ENCODE results near the gene MVK. TPM values are rescaled to one million over a fixed set of nuclear protein-coding genes. Genes with fewer than 3 reads are reported as not detected.

Gene MVK
- total and polyA plus RNA-seq, 2 experiments from 2014 or later: 6.7 to 11.8 TPM

- no peaks in the 10 kb centered on the region for H3K4me1 ChIP-seq (ENCODE audit: insufficient read depth)
- TF ChIP-seq EZH2 (IDR thresholded peaks at IDR 0.05; ENCODE audit: insufficient read depth, poor library complexity, severe bottlenecking) (no peak), EZH2phosphoT487 (IDR thresholded peaks at IDR 0.05; ENCODE audit: insufficient read depth, low read depth) (no peak)
- H2AFZ ChIP-seq: no peak overlapping the region
- no peak overlapping the region for H3K9ac ChIP-seq
- no peaks in the 10 kb centered on the region for H3K79me2 ChIP-seq (ENCODE audit: insufficient read depth)
- in situ Hi-C loops (cut with MboI): no loop called here
- H4K20me1 ChIP-seq (ENCODE audit: insufficient read depth): no peaks in the 10 kb centered on the region
- H3F3A ChIP-seq (ENCODE audit: insufficient read depth): no peaks in the 10 kb centered on the region
- no peak overlapping the region for H3K27ac ChIP-seq
- H3K4me2 ChIP-seq (ENCODE audit: unreplicated experiment): no peak overlapping the region
- no peaks in the 10 kb centered on the region for H3K27me3 ChIP-seq (replicated peaks; ENCODE audit: insufficient read depth)
- DNase-seq: no peak
- no peaks in the 10 kb centered on the region for H3K9me3 ChIP-seq (ENCODE audit: low read depth)
- H3K4me3 ChIP-seq: no peak overlapping the region
- no peaks in the 10 kb centered on the region for H3K9me2 ChIP-seq (ENCODE audit: insufficient read depth)
- WGBS, 2 experiments (ENCODE audit: low coverage in 1 of 2, low lambda C conversion rate in 2 of 2, missing lambda C conversion rate in 2 of 2): 82 to 85% methylated on average over 9 of the region's 9 CpGs
- H3K36me3 ChIP-seq (ENCODE audit: low read depth): no peaks in the 10 kb centered on the region
Measured at GRCh38 chr12:109592905-109593272, 19.3 kb downstream of the MVK start.

- no peak overlapping the region for H3K4me2 ChIP-seq (ENCODE audit: unreplicated experiment)
- H3K27me3 ChIP-seq (replicated peaks; ENCODE audit: insufficient read depth): no peaks in the 10 kb centered on the region
- no peak overlapping the region for H3K27ac ChIP-seq
- H3K79me2 ChIP-seq (ENCODE audit: insufficient read depth): no peaks in the 10 kb centered on the region
- no peaks in the 10 kb centered on the region for H3F3A ChIP-seq (ENCODE audit: insufficient read depth)
- no peaks in the 10 kb centered on the region for H4K20me1 ChIP-seq (ENCODE audit: insufficient read depth)
- WGBS, 2 experiments (ENCODE audit: low coverage in 1 of 2, low lambda C conversion rate in 2 of 2, missing lambda C conversion rate in 2 of 2): 80 to 82% methylated on average over 15 of the region's 15 CpGs
- TF ChIP-seq EZH2phosphoT487 (IDR thresholded peaks at IDR 0.05; ENCODE audit: insufficient read depth, low read depth): no peak
- no peak for TF ChIP-seq EZH2 (IDR thresholded peaks at IDR 0.05; ENCODE audit: insufficient read depth, poor library complexity, severe bottlenecking)
- H3K9me3 ChIP-seq (ENCODE audit: low read depth): no peaks in the 10 kb centered on the region
- no peaks in the 10 kb centered on the region for H3K36me3 ChIP-seq (ENCODE audit: low read depth)
- no peaks in the 10 kb centered on the region for H3K4me1 ChIP-seq (ENCODE audit: insufficient read depth)
- no peak overlapping the region for H3K4me3 ChIP-seq
- no peak overlapping the region for H3K9ac ChIP-seq
- DNase-seq: no peak
- H2AFZ ChIP-seq: no peak overlapping the region
- no peaks in the 10 kb centered on the region for H3K9me2 ChIP-seq (ENCODE audit: insufficient read depth)
- in situ Hi-C loops (cut with MboI): no loop called here
Measured at GRCh38 chr12:109594556-109595317, 21.1 kb downstream of the MVK start.

- Histone ChIP-seq H3K79me2 (ENCODE audit: insufficient read depth) (no peaks in the 10 kb centered on the region), H3F3A (ENCODE audit: insufficient read depth) (no peaks in the 10 kb centered on the region), H3K27me3 (replicated peaks; ENCODE audit: insufficient read depth) (no peaks in the 10 kb centered on the region), H3K4me2 (ENCODE audit: unreplicated experiment) (no peak overlapping the region), H2AFZ (no peak overlapping the region), H4K20me1 (ENCODE audit: insufficient read depth) (no peaks in the 10 kb centered on the region), H3K9me2 (ENCODE audit: insufficient read depth) (no peaks in the 10 kb centered on the region), H3K4me3 (no peak overlapping the region), H3K27ac (no peak overlapping the region), H3K36me3 (ENCODE audit: low read depth) (no peaks in the 10 kb centered on the region), H3K9ac (no peak overlapping the region), H3K4me1 (ENCODE audit: insufficient read depth) (no peaks in the 10 kb centered on the region), H3K9me3 (ENCODE audit: low read depth) (no peaks in the 10 kb centered on the region)
- in situ Hi-C loops (cut with MboI): no loop called here
- TF ChIP-seq EZH2phosphoT487 (IDR thresholded peaks at IDR 0.05; ENCODE audit: insufficient read depth, low read depth) (no peak), EZH2 (IDR thresholded peaks at IDR 0.05; ENCODE audit: insufficient read depth, poor library complexity, severe bottlenecking) (no peak)
- no peak for DNase-seq
- 87 to 90% methylated on average over 10 of the region's 10 CpGs for WGBS, 2 experiments (ENCODE audit: low coverage in 1 of 2, low lambda C conversion rate in 2 of 2, missing lambda C conversion rate in 2 of 2)
Measured at GRCh38 chr12:109595321-109595902, 21.8 kb downstream of the MVK start.

- Histone ChIP-seq H3K4me3 (no peak overlapping the region), H3F3A (ENCODE audit: insufficient read depth) (no peaks in the 10 kb centered on the region), H3K9ac (no peak overlapping the region), H3K4me1 (ENCODE audit: insufficient read depth) (no peaks in the 10 kb centered on the region), H3K27me3 (replicated peaks; ENCODE audit: insufficient read depth) (no peaks in the 10 kb centered on the region), H3K9me2 (ENCODE audit: insufficient read depth) (no peaks in the 10 kb centered on the region), H3K9me3 (ENCODE audit: low read depth) (no peaks in the 10 kb centered on the region), H2AFZ (no peak overlapping the region), H3K27ac (no peak overlapping the region), H4K20me1 (ENCODE audit: insufficient read depth) (no peaks in the 10 kb centered on the region), H3K4me2 (ENCODE audit: unreplicated experiment) (no peak overlapping the region), H3K36me3 (ENCODE audit: low read depth) (no peaks in the 10 kb centered on the region), H3K79me2 (ENCODE audit: insufficient read depth) (no peaks in the 10 kb centered on the region)
- in situ Hi-C loops (cut with MboI): no loop called here
- no peak for DNase-seq
- WGBS, 2 experiments (ENCODE audit: low coverage in 1 of 2, low lambda C conversion rate in 2 of 2, missing lambda C conversion rate in 2 of 2): 86 to 88% methylated on average over 22 to 24 of the region's 24 CpGs
- TF ChIP-seq EZH2 (IDR thresholded peaks at IDR 0.05; ENCODE audit: insufficient read depth, poor library complexity, severe bottlenecking) (no peak), EZH2phosphoT487 (IDR thresholded peaks at IDR 0.05; ENCODE audit: insufficient read depth, low read depth) (no peak)
Measured at GRCh38 chr12:109596418-109597244, 23.0 kb downstream of the MVK start.

All from GM23248 (cell line).